HepG2 (cell line): ENCODE results near the gene PKD2L1. TPM values are rescaled to one million over a fixed set of nuclear protein-coding genes. Genes with fewer than 3 reads are reported as not detected.

Experiments
- ATAC-seq: fragments of 200-7000 bp; cut with Tn5 transposase; 3 replicates; pipeline ENCODE4 v1.9.1; 2020; ENCODE audit warnings: mild to moderate bottlenecking, moderate library complexity
- BruUV-seq: library from RNA; stranded (reverse); fragments of 400-500 nt; replicated peaks from 2 replicates; lab custom pipeline; 2021; lab: Mats Ljungman, UMichigan
- CTCF ChIA-PET: fragments of 300-600 bp; formaldehyde crosslinking; extraction: SDS; loops from one replicate; lab custom pipeline; 2021; ENCODE audit warnings: low total read pairs, inconsistent platforms, low intra/inter-chr PET ratio; lab: Yijun Ruan, JAX
- POLR2A ChIA-PET: fragments of 350-600 bp; sonication (Branson Sonifier 250); formaldehyde crosslinking; loops from one replicate; lab custom pipeline; 2020; ENCODE audit warnings: antibody characterized with exemption, inconsistent platforms; lab: Yijun Ruan, JAX
- DNase-seq: peaks from one replicate; pipeline ENCODE4 v3.0.0-alpha.2; 2015; ENCODE audit warnings: low spot score
- FAIRE-seq: peaks from 3 replicates; lab custom pipeline; 2011; peaks lifted over from hg19 to GRCh38; lab: Jason Lieb, UNC
- H2AFZ ChIP-seq: one replicate; pipeline ENCODE4 v1.6.1; 2011; ENCODE audit warnings: low read length, inconsistent platforms
- H3K27ac ChIP-seq: fragments of 300-600 bp; 3 replicates; pipeline ENCODE4 v1.8.0; 2011; ENCODE audit warnings: mixed run types, mild to moderate bottlenecking, mixed read lengths, low read length, inconsistent platforms; ENCODE audit not compliant: insufficient read depth; ENCODE audit errors: extremely low read length
- H3K27me3 ChIP-seq, 2 experiments: fragments of 200-600 bp in 1 of 2; 2 replicates in 1 of 2; 3 replicates in 1 of 2; pipeline versions ENCODE4 v1.6.0 to v1.8.0; 2011; ENCODE audit warnings: low read length in 2 of 2, mild to moderate bottlenecking in 2 of 2, moderate library complexity in 2 of 2, inconsistent platforms in 1 of 2; ENCODE audit not compliant: insufficient read depth in 2 of 2, control insufficient read depth in 1 of 2
- H3K36me3 ChIP-seq, 2 experiments: fragments of 200-600 bp in 1 of 2; replicated peaks in 1 of 2; 2 replicates in 1 of 2; 3 replicates in 1 of 2; pipeline versions ENCODE4 v1.5.1 to v1.8.0; 2011; ENCODE audit warnings: low read length in 2 of 2, inconsistent platforms in 1 of 2; ENCODE audit not compliant: insufficient read depth in 2 of 2, control insufficient read depth in 1 of 2
- H3K4me1 ChIP-seq: 2 replicates; pipeline ENCODE4 v1.5.1; 2012; ENCODE audit warnings: low read length, inconsistent platforms; ENCODE audit not compliant: insufficient read depth
- H3K4me2 ChIP-seq: 2 replicates; pipeline ENCODE4 v1.6.0; 2011; ENCODE audit warnings: low read depth, low read length, inconsistent platforms
- H3K4me3 ChIP-seq, 3 experiments: fragments of 200-600 bp in 1 of 3; sonication (generic), shearing (Covaris generic) in 1 of 3; replicated peaks in 1 of 3; 2 replicates each; pipeline ENCODE4 v1.5.1; 2011 to 2016; ENCODE audit warnings: low read length in 3 of 3, inconsistent platforms in 2 of 3, low read depth in 2 of 3, mild to moderate bottlenecking in 2 of 3, control low read depth in 1 of 3, mixed read lengths in 1 of 3; ENCODE audit not compliant: insufficient read depth in 1 of 3
- H3K79me2 ChIP-seq: one replicate; pipeline ENCODE4 v1.6.1; 2011; ENCODE audit warnings: low read length, inconsistent platforms; ENCODE audit not compliant: insufficient read depth
- H3K9ac ChIP-seq: 2 replicates; pipeline ENCODE4 v1.6.0; 2011; ENCODE audit warnings: mild to moderate bottlenecking, low read depth, low read length, inconsistent platforms; ENCODE audit not compliant: insufficient read depth
- H3K9me3 ChIP-seq: 2 replicates; pipeline ENCODE4 v1.5.1; 2012; ENCODE audit warnings: mild to moderate bottlenecking, low read length
- H4K20me1 ChIP-seq: 2 replicates; pipeline ENCODE4 v1.6.0; 2011; ENCODE audit warnings: inconsistent platforms, mild to moderate bottlenecking, low read length, moderate library complexity; ENCODE audit not compliant: insufficient read depth
- HNF4G ChIP-seq, 2 experiments: sonication (generic) in 1 of 2; formaldehyde crosslinking in 1 of 2; IDR thresholded peaks; 2 replicates each; pipeline versions ENCODE4 v1.4.0 to v1.6.1; 2011 to 2020; ENCODE audit warnings: borderline replicate concordance in 2 of 2, low read depth in 2 of 2, mild to moderate bottlenecking in 2 of 2, low read length in 1 of 2, missing genetic modification reagents in 1 of 2, moderate library complexity in 1 of 2
- MLLT10 ChIP-seq: sonication (generic); formaldehyde crosslinking; IDR thresholded peaks from 2 replicates; pipeline ENCODE4 v1.4.0; 2020; ENCODE audit warnings: missing genetic modification reagents
- POLR2A ChIP-seq, 2 experiments: IDR thresholded peaks; 2 replicates each; pipeline ENCODE4 v1.6.1; 2011; ENCODE audit warnings: low read depth in 2 of 2, low read length in 2 of 2, mild to moderate bottlenecking in 1 of 2, moderate library complexity in 1 of 2; ENCODE audit not compliant: insufficient read depth in 1 of 2
- RBFOX2 ChIP-seq: fragments of 200-400 bp; formaldehyde crosslinking; IDR thresholded peaks from 2 replicates; pipeline ENCODE4 v1.6.1; 2017; ENCODE audit warnings: low read depth, mild to moderate bottlenecking, low read length
- STAT5B ChIP-seq: sonication (generic); formaldehyde crosslinking; IDR thresholded peaks from 2 replicates; pipeline ENCODE4 v1.4.0; 2020; ENCODE audit warnings: missing genetic modification reagents
- U2AF2 ChIP-seq: fragments of 200-400 bp; formaldehyde crosslinking; IDR thresholded peaks from 2 replicates; pipeline ENCODE4 v1.6.1; 2017; ENCODE audit warnings: low read depth, mild to moderate bottlenecking, low read length
- ZSCAN20 ChIP-seq: sonication (generic); formaldehyde crosslinking; IDR thresholded peaks from 2 replicates; pipeline ENCODE4 v1.4.0; 2020; ENCODE audit warnings: missing genetic modification reagents, mild to moderate bottlenecking, borderline replicate concordance
- WGBS: methylation state at CpG from one replicate; pipeline ENCODE4 v1.1.6; 2017; ENCODE audit warnings: low lambda C conversion rate; 5-methylcytosine and 5-hydroxymethylcytosine counted together
- in situ Hi-C: cut with HindIII; loops from 2 replicates; pipeline ENCODE4 v1.10.0; 2017; ENCODE audit warnings: low pct_unique_long_range_greater_than_20kb; ENCODE audit not compliant: extremely low pct_ligation_motif_present
- intact Hi-C: fragments of 100-400 bp; cut with micrococcal nuclease; formaldehyde crosslinking; loops from one replicate; pipeline ENCODE4 v1.10.0; 2022; ENCODE audit not compliant: unreplicated experiment
- polyA plus RNA-seq, 8 experiments: library from polyadenylated mRNA; depleted of rRNA in 3 of 8; stranded (reverse) in 7 of 8; unstranded in 1 of 8; fragments of >200 nt; fragmentation: Illumina TruSeq in 4 of 8; extraction: Trizol in 4 of 8; gene quantifications; 2 replicates each; pipeline versions ENCODE4 v1.2.1 to v1.2.3, GENCODE V29; 2011 to 2016; ENCODE audit warnings: low read depth in 4 of 8, missing spikeins in 1 of 8, mixed read lengths in 1 of 8; ENCODE audit not compliant: insufficient read depth in 1 of 8
- total RNA-seq, 5 experiments: library from RNA; depleted of rRNA; stranded (reverse); fragments of >200 nt; fragmentation: Illumina TruSeq; extraction: Trizol; gene quantifications; 2 replicates each; pipeline ENCODE4 v1.2.3, GENCODE V29; 2016; ENCODE audit warnings: low read depth in 1 of 5
- TF ChIP-seq, protein P1 (sequence below), 2 experiments: sonication (generic) in 1 of 2; formaldehyde crosslinking in 1 of 2; IDR thresholded peaks; 2 replicates each; pipeline versions ENCODE4 v1.6.1 to v1.9.0; 2014 to 2022; ENCODE audit warnings: antibody characterized with exemption in 1 of 2, borderline replicate concordance in 1 of 2, inconsistent platforms in 1 of 2, low read depth in 1 of 2, missing genetic modification reagents in 1 of 2
- TF ChIP-seq, protein P2 (sequence below): sonication (generic); formaldehyde crosslinking; IDR thresholded peaks from 2 replicates; pipeline ENCODE4 v1.4.0; 2020; ENCODE audit warnings: mild to moderate bottlenecking, missing genetic modification reagents

Gene PKD2L1
- total and polyA plus RNA-seq, 2 of the 13 experiments (the other 11 are each of a cell fraction or from before 2014, with no cell fraction given), result 0.07 to 0.15 TPM

DNA sequence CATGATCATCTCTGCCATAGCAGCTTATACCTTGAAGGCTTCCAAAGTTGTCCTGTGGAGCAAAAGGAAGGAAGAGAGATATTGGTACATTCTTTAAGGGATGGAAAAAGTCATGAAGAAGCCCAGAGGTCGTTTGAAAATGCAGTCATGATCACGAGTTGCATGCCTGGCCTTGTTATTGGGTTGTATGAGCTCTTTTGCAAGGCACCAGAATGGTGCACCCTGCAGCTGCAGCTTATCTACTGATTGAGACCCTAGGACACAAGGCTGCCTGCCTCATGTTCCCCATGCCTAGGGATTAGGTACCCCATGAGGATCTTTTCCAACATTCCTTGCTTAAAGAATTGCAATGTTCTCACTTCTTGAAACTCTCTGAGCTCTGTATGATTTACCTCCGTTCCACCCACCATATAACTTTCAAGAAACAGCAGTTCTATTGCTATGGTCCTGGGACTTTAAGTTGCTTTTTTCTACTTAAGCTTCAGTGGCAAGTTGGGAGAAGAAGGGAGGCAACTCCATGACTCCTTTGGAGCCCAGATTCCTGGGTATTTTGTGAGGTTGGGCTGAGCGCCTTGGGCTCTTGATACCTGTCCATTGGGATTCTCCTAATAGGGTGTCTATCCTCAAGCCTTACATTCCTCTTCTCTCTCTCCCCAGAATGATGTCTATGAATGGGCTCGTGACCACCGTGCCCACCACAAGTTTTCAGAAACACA, 23.9 kb upstream of the PKD2L1 start:
- no peak for ATAC-seq
- H3K36me3 ChIP-seq, result peaks cover 33 to 88% of the 10 kb centered on the region in 2 experiments
- no TSS peak for BruUV-seq
- no peaks in the 10 kb centered on the region for H3K9me3 ChIP-seq
- no peak for TF ChIP-seq ZSCAN20
- TF ChIP-seq RBFOX2, result peak; percentile 80
- TF ChIP-seq POLR2A (IDR thresholded peaks at IDR 0.05; ENCODE audit: insufficient read depth in 1 of 2, low read depth in 2 of 2, low read length in 2 of 2), result peak; percentile 33 to 61; a peak in 3 of 4 replicates
- TF ChIP-seq, all 625 proteins: peak for 2
- intact Hi-C loops, result no loop called here
- Histone ChIP-seq H3K27ac (no peak overlapping the region), H3K79me2 (peaks cover 79% of the 10 kb centered on the region), H2AFZ (no peak overlapping the region), H3K4me3 (peak overlapping the region in 1 of 3 experiments; percentile 17; a peak in 1 of 6 replicates), H3K4me1 (peaks cover 99% of the 10 kb centered on the region), H3K27me3 (no peaks in the 10 kb centered on the region), H4K20me1 (peaks cover 91% of the 10 kb centered on the region), H3K9ac (no peak overlapping the region), H3K4me2 (peak overlapping the region; percentile 53)
- in situ Hi-C loops, result no loop called here
- ChIA-PET POLR2A (interaction anchor here (1.1 to 2.1 kb wide), 4 partner anchors 8 to 19 kb away, joined by 4 to 10 read pairs (median 6); no protein-coding TSS in a partner anchor), CTCF (no interaction called here)
- WGBS, result 86% methylated on average over 6 of the region's 6 CpGs
- FAIRE-seq, result no peak
- no peak for DNase-seq

DNA sequence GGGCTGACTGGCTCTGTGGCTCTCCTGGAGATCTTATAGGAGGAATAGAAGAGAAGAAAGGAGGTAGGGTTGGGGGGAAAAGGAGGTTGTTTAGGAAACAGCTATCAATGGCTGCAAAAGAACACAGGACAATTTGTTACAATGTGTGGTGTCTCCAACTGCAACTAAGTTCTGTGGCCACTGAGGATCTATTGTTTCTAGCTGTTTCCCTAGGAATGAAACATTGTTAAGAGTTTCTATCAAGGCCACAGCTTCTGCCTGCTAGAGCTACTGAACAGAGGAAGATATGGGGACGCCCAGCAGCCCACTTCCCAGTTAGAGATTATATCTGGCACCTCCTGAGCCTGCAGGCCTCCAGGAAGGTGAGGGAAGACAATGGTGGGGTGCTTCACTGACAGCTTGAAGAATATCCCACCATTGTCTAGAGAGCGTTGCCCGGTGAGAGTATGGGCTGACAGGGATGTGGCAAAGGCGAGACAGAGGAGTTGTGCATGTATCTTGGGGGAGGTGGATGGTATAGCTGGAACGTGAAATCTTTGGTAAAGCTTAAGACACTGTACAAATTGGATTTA, 21.0 kb upstream of the PKD2L1 start:
- peaks cover 31 to 78% of the 10 kb centered on the region in 2 experiments for H3K36me3 ChIP-seq
- intact Hi-C loops, result no loop called here
- FAIRE-seq (no peak), DNase-seq (no peak), ATAC-seq (no peak)
- peak overlapping the region; percentile 95 to 99 (median 95) for H3K4me3 ChIP-seq
- WGBS, result 78% methylated on average over 5 of the region's 5 CpGs
- peaks cover 87% of the 10 kb centered on the region for H3K79me2 ChIP-seq
- no peaks in the 10 kb centered on the region for H3K9me3 ChIP-seq
- peaks cover 79% of the 10 kb centered on the region for H4K20me1 ChIP-seq
- H3K4me1 ChIP-seq, result peaks cover 71% of the 10 kb centered on the region
- H3K4me2 ChIP-seq, result peak overlapping the region; percentile 83
- ChIA-PET CTCF (no interaction called here), POLR2A (interaction anchor here (1.7 to 12.6 kb wide), 4 partner anchors 8 to 25 kb away, joined by 10 to 287 read pairs (median 41); no protein-coding TSS in a partner anchor)
- no peak overlapping the region for H2AFZ ChIP-seq
- in situ Hi-C loops, result no loop called here
- peak overlapping the region; percentile 81 for H3K27ac ChIP-seq
- BruUV-seq, result no TSS peak
- H3K9ac ChIP-seq, result peak overlapping the region; percentile 89
- H3K27me3 ChIP-seq, result no peaks in the 10 kb centered on the region; a peak in 1 of 5 replicates
- TF ChIP-seq, protein P1, sequence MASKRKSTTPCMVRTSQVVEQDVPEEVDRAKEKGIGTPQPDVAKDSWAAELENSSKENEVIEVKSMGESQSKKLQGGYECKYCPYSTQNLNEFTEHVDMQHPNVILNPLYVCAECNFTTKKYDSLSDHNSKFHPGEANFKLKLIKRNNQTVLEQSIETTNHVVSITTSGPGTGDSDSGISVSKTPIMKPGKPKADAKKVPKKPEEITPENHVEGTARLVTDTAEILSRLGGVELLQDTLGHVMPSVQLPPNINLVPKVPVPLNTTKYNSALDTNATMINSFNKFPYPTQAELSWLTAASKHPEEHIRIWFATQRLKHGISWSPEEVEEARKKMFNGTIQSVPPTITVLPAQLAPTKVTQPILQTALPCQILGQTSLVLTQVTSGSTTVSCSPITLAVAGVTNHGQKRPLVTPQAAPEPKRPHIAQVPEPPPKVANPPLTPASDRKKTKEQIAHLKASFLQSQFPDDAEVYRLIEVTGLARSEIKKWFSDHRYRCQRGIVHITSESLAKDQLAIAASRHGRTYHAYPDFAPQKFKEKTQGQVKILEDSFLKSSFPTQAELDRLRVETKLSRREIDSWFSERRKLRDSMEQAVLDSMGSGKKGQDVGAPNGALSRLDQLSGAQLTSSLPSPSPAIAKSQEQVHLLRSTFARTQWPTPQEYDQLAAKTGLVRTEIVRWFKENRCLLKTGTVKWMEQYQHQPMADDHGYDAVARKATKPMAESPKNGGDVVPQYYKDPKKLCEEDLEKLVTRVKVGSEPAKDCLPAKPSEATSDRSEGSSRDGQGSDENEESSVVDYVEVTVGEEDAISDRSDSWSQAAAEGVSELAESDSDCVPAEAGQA (IDR thresholded peaks at IDR 0.05; ENCODE audit: low read depth), result no peak
- TF ChIP-seq, protein P1 (CRISPR knock-in tag; IDR thresholded peaks at IDR 0.05; ENCODE audit: borderline replicate concordance), result no peak
- TF ChIP-seq, protein P2, sequence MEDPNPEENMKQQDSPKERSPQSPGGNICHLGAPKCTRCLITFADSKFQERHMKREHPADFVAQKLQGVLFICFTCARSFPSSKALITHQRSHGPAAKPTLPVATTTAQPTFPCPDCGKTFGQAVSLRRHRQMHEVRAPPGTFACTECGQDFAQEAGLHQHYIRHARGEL (CRISPR knock-in tag), result no peak
- TF ChIP-seq STAT5B, result no peak
- TF ChIP-seq MLLT10, result peak; percentile 48; the same call in 1 of the 2 replicates
- no peak for TF ChIP-seq U2AF2
- no peak for TF ChIP-seq HNF4G (IDR thresholded peaks at IDR 0.05; ENCODE audit: borderline replicate concordance, low read depth, low read length)
- TF ChIP-seq HNF4G (CRISPR knock-in tag; IDR thresholded peaks at IDR 0.05; ENCODE audit: borderline replicate concordance, low read depth), result no peak
